Prostate gland (tissue), 2 donors: Measurements from ENCODE around the gene NUDT7.

Source experiments
- POLR2A ChIP-seq: fragments of 450-650 bp; IDR thresholded peaks from one replicate; pipeline ENCODE4 v1.6.1; 2016; ENCODE audit warnings: antibody characterized with exemption, mild to moderate bottlenecking
- POLR2AphosphoS5 ChIP-seq: sonication (generic); formaldehyde crosslinking; IDR thresholded peaks from one replicate; pipeline ENCODE4 v1.6.1; 2017; ENCODE audit warnings: antibody characterized with exemption
- TF ChIP-seq, protein P1 (sequence below), 4 experiments: fragments of 200-600 bp in 2 of 4; fragments of 450-650 bp in 2 of 4; sonication (generic) in 2 of 4; IDR thresholded peaks; 1 replicate in 3 of 4; 2 replicates in 1 of 4; pipeline ENCODE4 v1.5.1; 2016 to 2019; ENCODE audit warnings: antibody characterized with exemption in 4 of 4, mild to moderate bottlenecking in 2 of 4, moderate library complexity in 2 of 4

DNA sequence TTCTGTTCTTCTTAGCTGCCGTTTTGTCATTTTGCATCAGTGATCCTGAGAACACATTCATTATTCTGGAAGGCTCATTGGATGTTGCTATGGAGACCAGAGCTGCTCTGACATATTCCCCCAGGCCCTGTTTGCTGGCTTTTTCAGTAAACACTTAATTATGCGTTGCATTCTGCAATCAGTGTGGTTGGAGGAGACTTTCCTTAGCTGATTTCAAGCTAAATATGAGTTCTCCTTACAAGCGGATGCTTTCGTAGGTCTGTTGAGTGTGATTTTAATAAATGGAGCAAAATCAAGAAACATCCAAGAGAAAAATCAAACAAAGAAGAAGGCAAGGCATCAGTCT, 38.2 kb upstream of the NUDT7 start:
- TF ChIP-seq POLR2AphosphoS5, result no peak
- TF ChIP-seq, protein P1, sequence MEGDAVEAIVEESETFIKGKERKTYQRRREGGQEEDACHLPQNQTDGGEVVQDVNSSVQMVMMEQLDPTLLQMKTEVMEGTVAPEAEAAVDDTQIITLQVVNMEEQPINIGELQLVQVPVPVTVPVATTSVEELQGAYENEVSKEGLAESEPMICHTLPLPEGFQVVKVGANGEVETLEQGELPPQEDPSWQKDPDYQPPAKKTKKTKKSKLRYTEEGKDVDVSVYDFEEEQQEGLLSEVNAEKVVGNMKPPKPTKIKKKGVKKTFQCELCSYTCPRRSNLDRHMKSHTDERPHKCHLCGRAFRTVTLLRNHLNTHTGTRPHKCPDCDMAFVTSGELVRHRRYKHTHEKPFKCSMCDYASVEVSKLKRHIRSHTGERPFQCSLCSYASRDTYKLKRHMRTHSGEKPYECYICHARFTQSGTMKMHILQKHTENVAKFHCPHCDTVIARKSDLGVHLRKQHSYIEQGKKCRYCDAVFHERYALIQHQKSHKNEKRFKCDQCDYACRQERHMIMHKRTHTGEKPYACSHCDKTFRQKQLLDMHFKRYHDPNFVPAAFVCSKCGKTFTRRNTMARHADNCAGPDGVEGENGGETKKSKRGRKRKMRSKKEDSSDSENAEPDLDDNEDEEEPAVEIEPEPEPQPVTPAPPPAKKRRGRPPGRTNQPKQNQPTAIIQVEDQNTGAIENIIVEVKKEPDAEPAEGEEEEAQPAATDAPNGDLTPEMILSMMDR (IDR thresholded peaks at IDR 0.05), result no peak
- TF ChIP-seq POLR2A, result no peak
